Fibroblast of villous mesenchyme (primary cell): ENCODE data around the gene FBRS. TPM values are rescaled to one million over a fixed set of nuclear protein-coding genes. Genes with fewer than 3 reads are reported as not detected.
A peak's percentile ranks its signal among the peaks of the same experiment; 100 is the strongest.

ENCODE experiments used
- DNase-seq: peaks from one replicate; pipeline ENCODE4 v3.0.0-alpha.2; 2010; ENCODE audit warnings: low read depth
- H3K4me3 ChIP-seq: 2 replicates; pipeline ENCODE4 v1.5.1; 2011; ENCODE audit warnings: low read depth, mild to moderate bottlenecking, low read length
- total RNA-seq: library from RNA; depleted of rRNA; stranded (reverse); fragments of >200 nt; gene quantifications from 2 replicates; pipeline ENCODE4 v1.2.3, GENCODE V29; 2012
- TF ChIP-seq, protein P1 (sequence below): IDR thresholded peaks from 2 replicates; pipeline ENCODE4 v1.5.1; 2012; ENCODE audit warnings: low read depth, mild to moderate bottlenecking, low read length; ENCODE audit not compliant: insufficient read depth

Gene FBRS
- total RNA-seq, 1 donor, result 30.2 TPM

DNA sequence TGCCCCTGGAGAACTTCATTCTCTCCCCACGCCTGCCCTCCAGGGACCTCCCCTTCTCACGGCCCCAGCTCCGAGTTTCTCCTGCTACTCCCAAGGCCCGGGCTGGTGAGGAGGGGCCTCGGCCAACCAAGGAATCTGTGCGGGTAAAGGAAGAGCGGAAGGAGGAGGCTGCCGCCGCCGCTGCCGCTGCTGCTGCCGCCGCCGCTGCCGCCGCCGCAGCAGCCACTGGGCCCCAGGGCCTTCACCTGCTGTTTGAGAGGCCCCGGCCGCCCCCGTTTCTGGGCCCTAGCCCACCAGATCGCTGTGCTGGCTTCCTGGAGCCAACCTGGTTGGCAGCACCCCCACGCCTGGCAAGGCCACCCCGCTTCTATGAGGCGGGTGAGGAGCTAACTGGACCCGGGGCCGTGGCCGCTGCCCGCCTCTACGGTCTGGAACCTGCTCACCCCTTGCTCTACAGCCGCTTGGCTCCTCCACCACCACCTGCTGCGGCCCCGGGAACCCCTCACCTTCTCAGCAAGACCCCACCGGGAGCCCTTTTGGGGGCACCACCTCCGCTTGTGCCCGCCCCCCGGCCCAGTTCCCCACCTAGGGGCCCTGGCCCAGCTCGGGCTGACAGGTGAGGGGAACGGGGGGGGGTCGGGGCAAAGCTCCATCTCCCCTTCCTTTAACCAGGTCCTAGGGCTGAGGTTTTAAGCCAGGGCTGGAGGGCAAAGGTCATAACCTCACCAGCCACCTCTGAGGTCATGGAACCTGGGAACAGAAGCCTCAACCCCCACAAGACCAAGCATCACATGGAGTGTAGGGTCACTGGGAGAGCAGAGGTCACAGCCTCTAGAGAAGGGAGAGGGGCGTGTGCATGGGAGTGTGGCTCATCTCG, 11.0 kb downstream of the FBRS start:
- TF ChIP-seq, protein P1, sequence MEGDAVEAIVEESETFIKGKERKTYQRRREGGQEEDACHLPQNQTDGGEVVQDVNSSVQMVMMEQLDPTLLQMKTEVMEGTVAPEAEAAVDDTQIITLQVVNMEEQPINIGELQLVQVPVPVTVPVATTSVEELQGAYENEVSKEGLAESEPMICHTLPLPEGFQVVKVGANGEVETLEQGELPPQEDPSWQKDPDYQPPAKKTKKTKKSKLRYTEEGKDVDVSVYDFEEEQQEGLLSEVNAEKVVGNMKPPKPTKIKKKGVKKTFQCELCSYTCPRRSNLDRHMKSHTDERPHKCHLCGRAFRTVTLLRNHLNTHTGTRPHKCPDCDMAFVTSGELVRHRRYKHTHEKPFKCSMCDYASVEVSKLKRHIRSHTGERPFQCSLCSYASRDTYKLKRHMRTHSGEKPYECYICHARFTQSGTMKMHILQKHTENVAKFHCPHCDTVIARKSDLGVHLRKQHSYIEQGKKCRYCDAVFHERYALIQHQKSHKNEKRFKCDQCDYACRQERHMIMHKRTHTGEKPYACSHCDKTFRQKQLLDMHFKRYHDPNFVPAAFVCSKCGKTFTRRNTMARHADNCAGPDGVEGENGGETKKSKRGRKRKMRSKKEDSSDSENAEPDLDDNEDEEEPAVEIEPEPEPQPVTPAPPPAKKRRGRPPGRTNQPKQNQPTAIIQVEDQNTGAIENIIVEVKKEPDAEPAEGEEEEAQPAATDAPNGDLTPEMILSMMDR, result no peak
- no peak overlapping the region for H3K4me3 ChIP-seq
- no peak for DNase-seq

- no peak overlapping the region for H3K4me3 ChIP-seq
- TF ChIP-seq, protein P1, result peak; percentile 7
- no peak for DNase-seq
Observed at GRCh38 chr16:30669903-30670824, 11.9 kb downstream of the FBRS start.

GRCh38 chr16:30675143-30675542, 16.9 kb downstream of the FBRS start:
- TF ChIP-seq, protein P1, result no peak
- DNase-seq, result no peak
- H3K4me3 ChIP-seq, result no peak overlapping the region

DNA sequence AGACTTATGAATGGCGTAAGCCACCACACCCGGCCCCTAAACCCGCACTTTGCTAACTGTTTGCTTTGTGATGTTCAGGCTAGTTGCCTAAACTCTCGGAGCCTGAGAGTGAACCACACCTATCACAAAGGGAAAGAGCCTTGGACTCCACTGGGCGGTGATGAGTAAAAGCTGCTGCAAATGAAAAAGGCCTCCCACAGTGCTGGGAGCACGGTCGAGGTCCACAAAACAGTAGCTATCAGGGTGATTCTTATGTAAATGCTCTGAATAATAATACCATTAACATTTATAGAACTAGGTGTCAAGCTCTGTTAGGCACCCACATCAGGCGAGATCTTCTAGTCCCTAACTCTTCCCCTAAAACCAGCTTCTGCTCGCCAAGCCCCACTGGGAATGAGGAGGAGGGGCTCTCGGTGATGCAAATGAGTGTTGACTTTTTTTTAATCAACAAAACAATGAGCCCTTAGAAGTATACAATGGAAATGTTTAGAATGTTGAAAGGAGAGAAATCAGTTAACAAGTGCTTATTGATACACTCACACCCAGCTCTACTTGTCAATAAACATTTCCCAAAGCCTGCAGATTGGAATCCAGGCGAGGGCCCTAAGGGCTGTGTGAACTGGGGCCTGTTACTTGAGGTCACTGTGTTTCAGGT, 19.8 kb downstream of the FBRS start:
- DNase-seq, result no peak
- TF ChIP-seq, protein P1, result no peak
- H3K4me3 ChIP-seq, result no peak overlapping the region

GRCh38 chr16:30678586-30678970, 20.3 kb downstream of the FBRS start:
- DNase-seq, result no peak
- no peak overlapping the region for H3K4me3 ChIP-seq
- TF ChIP-seq, protein P1, result no peak

DNA sequence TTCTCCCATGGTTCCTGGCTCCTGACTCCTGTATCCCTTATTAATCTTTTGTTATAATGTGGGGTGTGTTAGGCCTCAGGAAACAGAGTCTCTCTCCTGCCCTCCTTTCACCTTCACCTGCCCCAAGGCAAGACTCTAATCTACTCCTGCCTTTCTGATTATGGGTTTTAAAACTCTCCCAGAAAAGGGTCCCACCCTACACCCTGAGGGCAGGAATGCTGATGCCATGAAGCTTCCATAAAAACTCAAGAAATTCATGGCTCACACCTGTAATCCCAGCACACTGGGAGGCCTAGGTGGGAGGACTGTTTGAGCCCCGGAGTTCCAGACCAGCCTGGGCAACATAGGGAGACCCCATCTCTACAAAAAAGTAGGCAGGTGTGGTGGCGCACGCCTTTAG, 22.1 kb downstream of the FBRS start:
- TF ChIP-seq, protein P1, result no peak
- DNase-seq, result no peak
- no peak overlapping the region for H3K4me3 ChIP-seq
